Measurements from ENCODE around the gene WDR31.

DNA sequence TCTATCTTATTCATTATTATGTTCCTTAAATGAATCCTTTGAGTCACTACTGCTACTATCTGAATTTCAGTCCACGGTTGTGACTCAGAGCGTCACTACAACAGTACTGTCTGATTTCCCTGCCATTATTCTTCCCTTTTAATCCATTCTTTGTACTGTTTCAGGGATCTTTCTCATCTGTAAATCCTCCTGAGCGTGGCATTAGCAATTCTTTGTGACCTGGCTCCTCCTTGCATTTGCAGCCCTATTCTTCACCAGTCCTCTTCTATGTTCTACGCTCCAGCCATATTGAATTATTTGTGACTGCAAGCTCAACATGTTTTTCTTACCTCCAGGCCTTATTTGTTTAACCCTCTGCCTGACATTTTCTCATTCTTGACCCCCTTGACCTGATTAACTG is 58.7 kb downstream of the WDR31 start:
- TF ChIP-seq FOXM1 (IDR thresholded peaks at IDR 0.05; ENCODE audit: borderline replicate concordance, low read depth) (no peak), YY1 (IDR thresholded peaks at IDR 0.05; ENCODE audit: low read depth) (no peak), RAD21 (IDR thresholded peaks at IDR 0.05; ENCODE audit: low read depth) (no peak)
